SK-N-SH (cell line): Measurements from ENCODE around the gene SPRR3.

Experiments used
- EZH2phosphoT487 ChIP-seq: fragments of 200-600 bp; sonication (generic); IDR thresholded peaks from 2 replicates; pipeline ENCODE4 v1.6.1; 2017; ENCODE audit warnings: low read depth, mixed run types, mild to moderate bottlenecking, antibody characterized with exemption, moderate library complexity, borderline replicate concordance
- FOSL2 ChIP-seq: IDR thresholded peaks from 2 replicates; pipeline ENCODE4 v1.4.0; 2012; ENCODE audit warnings: low read depth, mild to moderate bottlenecking, moderate library complexity, borderline replicate concordance
- POLR2AphosphoS5 ChIP-seq: IDR thresholded peaks from 2 replicates; pipeline ENCODE4 v1.6.1; 2012; ENCODE audit warnings: low read depth, low read length
- RAD21 ChIP-seq: IDR thresholded peaks from 2 replicates; pipeline ENCODE4 v1.6.1; 2012; ENCODE audit warnings: mild to moderate bottlenecking, low read length
- SIN3A ChIP-seq: IDR thresholded peaks from 2 replicates; pipeline ENCODE4 v1.6.1; 2012; ENCODE audit warnings: low read depth, mild to moderate bottlenecking, low read length, moderate library complexity, borderline replicate concordance
- TAF1 ChIP-seq: IDR thresholded peaks from 2 replicates; pipeline ENCODE4 v1.6.1; 2012; ENCODE audit warnings: low read depth, mild to moderate bottlenecking, low read length, moderate library complexity, borderline replicate concordance
- TF ChIP-seq, protein P1 (sequence below): IDR thresholded peaks from 2 replicates; pipeline ENCODE4 v1.4.0; 2012; ENCODE audit warnings: low read depth
- TF ChIP-seq, protein P2 (sequence below): fragments of 200-600 bp; sonication (generic); IDR thresholded peaks from 2 replicates; pipeline ENCODE4 v1.6.1; 2017; ENCODE audit warnings: antibody characterized with exemption, mild to moderate bottlenecking, moderate library complexity
- TF ChIP-seq, protein P3 (sequence below): fragments of 150-350 bp; IDR thresholded peaks from 2 replicates; pipeline ENCODE4 v1.6.1; 2017; ENCODE audit warnings: antibody characterized with exemption, low read length, low read depth, borderline replicate concordance
- TF ChIP-seq, protein P4 (sequence below): fragments of 150-350 bp; IDR thresholded peaks from 2 replicates; pipeline ENCODE4 v1.6.1; 2016; ENCODE audit warnings: mild to moderate bottlenecking, low read depth, low read length
- TF ChIP-seq, protein P5 (sequence below): IDR thresholded peaks from 2 replicates; pipeline ENCODE4 v1.4.0; 2012; ENCODE audit warnings: low read depth, borderline replicate concordance

DNA sequence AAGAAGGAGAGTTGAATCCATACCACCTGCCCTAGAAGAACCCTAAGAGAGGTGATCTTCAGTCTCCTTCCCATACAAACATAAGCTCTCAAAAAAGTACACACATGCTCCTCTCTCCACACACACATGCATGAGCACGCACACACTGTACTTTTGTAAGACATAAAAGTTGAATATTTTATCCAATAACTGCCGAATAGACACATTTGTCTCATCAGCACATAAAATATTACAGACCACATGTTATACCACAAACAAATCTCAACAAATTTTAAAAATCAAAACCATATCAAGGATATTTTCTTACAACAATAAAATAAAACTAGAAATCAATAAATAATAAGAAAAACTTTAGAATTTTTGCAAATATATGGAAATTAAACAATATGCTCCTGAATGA, 15.0 kb upstream of the SPRR3 start:
- no peak for TF ChIP-seq EZH2phosphoT487
- TF ChIP-seq, protein P1, sequence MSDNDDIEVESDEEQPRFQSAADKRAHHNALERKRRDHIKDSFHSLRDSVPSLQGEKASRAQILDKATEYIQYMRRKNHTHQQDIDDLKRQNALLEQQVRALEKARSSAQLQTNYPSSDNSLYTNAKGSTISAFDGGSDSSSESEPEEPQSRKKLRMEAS: no peak
- TF ChIP-seq, protein P2, sequence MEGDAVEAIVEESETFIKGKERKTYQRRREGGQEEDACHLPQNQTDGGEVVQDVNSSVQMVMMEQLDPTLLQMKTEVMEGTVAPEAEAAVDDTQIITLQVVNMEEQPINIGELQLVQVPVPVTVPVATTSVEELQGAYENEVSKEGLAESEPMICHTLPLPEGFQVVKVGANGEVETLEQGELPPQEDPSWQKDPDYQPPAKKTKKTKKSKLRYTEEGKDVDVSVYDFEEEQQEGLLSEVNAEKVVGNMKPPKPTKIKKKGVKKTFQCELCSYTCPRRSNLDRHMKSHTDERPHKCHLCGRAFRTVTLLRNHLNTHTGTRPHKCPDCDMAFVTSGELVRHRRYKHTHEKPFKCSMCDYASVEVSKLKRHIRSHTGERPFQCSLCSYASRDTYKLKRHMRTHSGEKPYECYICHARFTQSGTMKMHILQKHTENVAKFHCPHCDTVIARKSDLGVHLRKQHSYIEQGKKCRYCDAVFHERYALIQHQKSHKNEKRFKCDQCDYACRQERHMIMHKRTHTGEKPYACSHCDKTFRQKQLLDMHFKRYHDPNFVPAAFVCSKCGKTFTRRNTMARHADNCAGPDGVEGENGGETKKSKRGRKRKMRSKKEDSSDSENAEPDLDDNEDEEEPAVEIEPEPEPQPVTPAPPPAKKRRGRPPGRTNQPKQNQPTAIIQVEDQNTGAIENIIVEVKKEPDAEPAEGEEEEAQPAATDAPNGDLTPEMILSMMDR: no peak
- TF ChIP-seq, protein P3, sequence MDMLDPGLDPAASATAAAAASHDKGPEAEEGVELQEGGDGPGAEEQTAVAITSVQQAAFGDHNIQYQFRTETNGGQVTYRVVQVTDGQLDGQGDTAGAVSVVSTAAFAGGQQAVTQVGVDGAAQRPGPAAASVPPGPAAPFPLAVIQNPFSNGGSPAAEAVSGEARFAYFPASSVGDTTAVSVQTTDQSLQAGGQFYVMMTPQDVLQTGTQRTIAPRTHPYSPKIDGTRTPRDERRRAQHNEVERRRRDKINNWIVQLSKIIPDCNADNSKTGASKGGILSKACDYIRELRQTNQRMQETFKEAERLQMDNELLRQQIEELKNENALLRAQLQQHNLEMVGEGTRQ: no peak
- TF ChIP-seq, protein P4, sequence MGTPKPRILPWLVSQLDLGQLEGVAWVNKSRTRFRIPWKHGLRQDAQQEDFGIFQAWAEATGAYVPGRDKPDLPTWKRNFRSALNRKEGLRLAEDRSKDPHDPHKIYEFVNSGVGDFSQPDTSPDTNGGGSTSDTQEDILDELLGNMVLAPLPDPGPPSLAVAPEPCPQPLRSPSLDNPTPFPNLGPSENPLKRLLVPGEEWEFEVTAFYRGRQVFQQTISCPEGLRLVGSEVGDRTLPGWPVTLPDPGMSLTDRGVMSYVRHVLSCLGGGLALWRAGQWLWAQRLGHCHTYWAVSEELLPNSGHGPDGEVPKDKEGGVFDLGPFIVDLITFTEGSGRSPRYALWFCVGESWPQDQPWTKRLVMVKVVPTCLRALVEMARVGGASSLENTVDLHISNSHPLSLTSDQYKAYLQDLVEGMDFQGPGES: no peak
- no peak for TF ChIP-seq FOSL2
- TF ChIP-seq SIN3A: no peak
- no peak for TF ChIP-seq RAD21
- no peak for TF ChIP-seq TAF1
- TF ChIP-seq POLR2AphosphoS5: no peak
- TF ChIP-seq, protein P5, sequence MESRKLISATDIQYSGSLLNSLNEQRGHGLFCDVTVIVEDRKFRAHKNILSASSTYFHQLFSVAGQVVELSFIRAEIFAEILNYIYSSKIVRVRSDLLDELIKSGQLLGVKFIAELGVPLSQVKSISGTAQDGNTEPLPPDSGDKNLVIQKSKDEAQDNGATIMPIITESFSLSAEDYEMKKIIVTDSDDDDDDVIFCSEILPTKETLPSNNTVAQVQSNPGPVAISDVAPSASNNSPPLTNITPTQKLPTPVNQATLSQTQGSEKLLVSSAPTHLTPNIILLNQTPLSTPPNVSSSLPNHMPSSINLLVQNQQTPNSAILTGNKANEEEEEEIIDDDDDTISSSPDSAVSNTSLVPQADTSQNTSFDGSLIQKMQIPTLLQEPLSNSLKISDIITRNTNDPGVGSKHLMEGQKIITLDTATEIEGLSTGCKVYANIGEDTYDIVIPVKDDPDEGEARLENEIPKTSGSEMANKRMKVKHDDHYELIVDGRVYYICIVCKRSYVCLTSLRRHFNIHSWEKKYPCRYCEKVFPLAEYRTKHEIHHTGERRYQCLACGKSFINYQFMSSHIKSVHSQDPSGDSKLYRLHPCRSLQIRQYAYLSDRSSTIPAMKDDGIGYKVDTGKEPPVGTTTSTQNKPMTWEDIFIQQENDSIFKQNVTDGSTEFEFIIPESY: no peak
